SK-N-SH (cell line): ENCODE measurements around the gene CHCHD3. TPM values are rescaled to one million over a fixed set of nuclear protein-coding genes. Genes with fewer than 3 reads are reported as not detected.

Source experiments
- CTCF ChIA-PET: fragments of 300-600, 350-600 bp; formaldehyde crosslinking; extraction: SDS; loops from one replicate; lab custom pipeline; 2021; lab: Yijun Ruan, JAX
- POLR2A ChIA-PET: fragments of 350-600 bp; sonication (Branson Sonifier 250); formaldehyde crosslinking; extraction: SDS; loops from one replicate; lab custom pipeline; 2020; ENCODE audit warnings: antibody characterized with exemption, inconsistent platforms; lab: Yijun Ruan, JAX
- DNase-seq: peaks from one replicate; pipeline ENCODE4 v3.0.0; 2012
- H2AFZ ChIP-seq: fragments of 200-600 bp; sonication (generic); 2 replicates; pipeline ENCODE4 v1.8.1; 2016; ENCODE audit warnings: antibody characterized with exemption, mild to moderate bottlenecking, low read depth
- H3F3A ChIP-seq: fragments of 200-600 bp; sonication (generic); replicated peaks from 2 replicates; pipeline ENCODE3; 2016; ENCODE audit warnings: antibody characterized with exemption, mild to moderate bottlenecking; ENCODE audit not compliant: insufficient read depth
- H3K27ac ChIP-seq, 2 experiments: fragments of 200-500 bp in 1 of 2; fragments of 200-600 bp in 1 of 2; sonication (Bioruptor generic) in 1 of 2; sonication (generic), shearing (Covaris generic) in 1 of 2; 2 replicates each; pipeline versions ENCODE4 v1.5.1 to v1.6.1; 2014 to 2016; ENCODE audit warnings: low read depth in 2 of 2, inconsistent platforms in 1 of 2, low read length in 1 of 2, mild to moderate bottlenecking in 1 of 2, mixed read lengths in 1 of 2
- H3K27me3 ChIP-seq: fragments of 200-600 bp; sonication (generic), shearing (Covaris generic); 2 replicates; pipeline ENCODE4 v1.6.1; 2016; ENCODE audit warnings: mixed run types; ENCODE audit not compliant: insufficient read depth
- H3K36me3 ChIP-seq, 2 experiments: fragments of 200-500 bp in 1 of 2; fragments of 200-600 bp in 1 of 2; sonication (Bioruptor generic) in 1 of 2; sonication (generic) in 1 of 2; replicated peaks in 1 of 2; 2 replicates each; pipeline versions ENCODE3 to v1.5.1; 2014 to 2016; ENCODE audit warnings: low read length in 1 of 2, mild to moderate bottlenecking in 1 of 2; ENCODE audit not compliant: insufficient read depth in 2 of 2, control insufficient read depth in 1 of 2
- H3K4me1 ChIP-seq, 2 experiments: fragments of 200-500 bp in 1 of 2; fragments of 200-600 bp in 1 of 2; sonication (Bioruptor generic) in 1 of 2; sonication (generic), shearing (Covaris generic) in 1 of 2; 2 replicates each; pipeline versions ENCODE4 v1.5.1 to v1.6.1; 2014 to 2016; ENCODE audit warnings: low read depth in 1 of 2, low read length in 1 of 2, mixed run types in 1 of 2; ENCODE audit not compliant: insufficient read depth in 2 of 2, control insufficient read depth in 1 of 2
- H3K4me2 ChIP-seq: fragments of 200-600 bp; sonication (generic), shearing (Covaris generic); 2 replicates; pipeline ENCODE4 v1.6.1; 2017; ENCODE audit warnings: mixed run types
- H3K4me3 ChIP-seq, 2 experiments: fragments of 200-500 bp in 1 of 2; fragments of 200-600 bp in 1 of 2; sonication (Bioruptor generic) in 1 of 2; sonication (generic), shearing (Covaris generic) in 1 of 2; 2 replicates each; pipeline versions ENCODE4 v1.5.1 to v1.8.1; 2014 to 2016; ENCODE audit warnings: low read depth in 2 of 2, inconsistent platforms in 1 of 2, low read length in 1 of 2, mild to moderate bottlenecking in 1 of 2, mixed read lengths in 1 of 2, moderate library complexity in 1 of 2
- H3K79me2 ChIP-seq: fragments of 200-600 bp; sonication (generic); 2 replicates; pipeline ENCODE4 v1.8.1; 2017; ENCODE audit warnings: mild to moderate bottlenecking; ENCODE audit not compliant: insufficient read depth
- H3K9ac ChIP-seq: fragments of 200-600 bp; sonication (generic); 2 replicates; pipeline ENCODE4 v1.6.1; 2017; ENCODE audit warnings: mixed run types
- H3K9me2 ChIP-seq: fragments of 200-600 bp; sonication (generic); 2 replicates; pipeline ENCODE4 v1.6.1; 2017; ENCODE audit warnings: mixed run types
- H3K9me3 ChIP-seq: fragments of 200-600 bp; sonication (generic); 2 replicates; pipeline ENCODE4 v1.6.1; 2017; ENCODE audit warnings: mixed run types, mild to moderate bottlenecking, moderate library complexity
- H4K20me1 ChIP-seq: fragments of 200-600 bp; sonication (generic); 2 replicates; pipeline ENCODE4 v1.6.1; 2017; ENCODE audit warnings: mild to moderate bottlenecking, mixed run types; ENCODE audit not compliant: insufficient read depth
- CHD2 ChIP-seq: fragments of 150-350 bp; IDR thresholded peaks from 2 replicates; pipeline ENCODE4 v1.6.1; 2018; ENCODE audit warnings: low read length; ENCODE audit not compliant: partially characterized antibody
- ELF1 ChIP-seq: IDR thresholded peaks from 2 replicates; pipeline ENCODE4 v1.4.0; 2012
- EP300 ChIP-seq, 2 experiments: IDR thresholded peaks; 2 replicates each; pipeline versions ENCODE4 v1.4.0 to v1.6.1; 2012; ENCODE audit warnings: borderline replicate concordance in 1 of 2, low read depth in 1 of 2, low read length in 1 of 2
- EZH2phosphoT487 ChIP-seq: fragments of 200-600 bp; sonication (generic); IDR thresholded peaks from 2 replicates; pipeline ENCODE4 v1.6.1; 2017; ENCODE audit warnings: low read depth, mixed run types, mild to moderate bottlenecking, antibody characterized with exemption, moderate library complexity, borderline replicate concordance
- FOSL2 ChIP-seq: IDR thresholded peaks from 2 replicates; pipeline ENCODE4 v1.4.0; 2012; ENCODE audit warnings: low read depth, mild to moderate bottlenecking, moderate library complexity, borderline replicate concordance
- FOXM1 ChIP-seq: IDR thresholded peaks from 2 replicates; pipeline ENCODE4 v1.4.0; 2012; ENCODE audit warnings: low read depth, mild to moderate bottlenecking
- GATA2 ChIP-seq: sonication (generic); formaldehyde crosslinking; IDR thresholded peaks from 2 replicates; pipeline ENCODE4 v1.5.0; 2020; ENCODE audit warnings: mild to moderate bottlenecking, missing genetic modification reagents
- JUND ChIP-seq: IDR thresholded peaks from 2 replicates; pipeline ENCODE4 v1.4.0; 2012
- MXI1 ChIP-seq: IDR thresholded peaks from 2 replicates; pipeline ENCODE4 v1.6.1; 2012; ENCODE audit warnings: mild to moderate bottlenecking, low read depth, low read length, improper control_type of control experiment
- NFIC ChIP-seq: IDR thresholded peaks from 2 replicates; pipeline ENCODE4 v1.4.0; 2012; ENCODE audit warnings: borderline replicate concordance
- RAD21 ChIP-seq: IDR thresholded peaks from 2 replicates; pipeline ENCODE4 v1.6.1; 2012; ENCODE audit warnings: mild to moderate bottlenecking, low read length
- SIN3A ChIP-seq: IDR thresholded peaks from 2 replicates; pipeline ENCODE4 v1.6.1; 2012; ENCODE audit warnings: low read depth, mild to moderate bottlenecking, low read length, moderate library complexity, borderline replicate concordance
- TCF12 ChIP-seq: IDR thresholded peaks from 2 replicates; pipeline ENCODE4 v1.4.0; 2012
- TEAD4 ChIP-seq: IDR thresholded peaks from 2 replicates; pipeline ENCODE4 v1.4.0; 2012; ENCODE audit warnings: mild to moderate bottlenecking, borderline replicate concordance; ENCODE audit not compliant: insufficient read depth
- WGBS: methylation state at CpG from one replicate; pipeline ENCODE4 v1.1.6; 2017; ENCODE audit warnings: low lambda C conversion rate; 5-methylcytosine and 5-hydroxymethylcytosine counted together
- polyA plus RNA-seq, 3 experiments: library from polyadenylated mRNA; depleted of rRNA; stranded (reverse); fragments of >200 nt; gene quantifications; 2 replicates each; pipeline ENCODE4 v1.2.3, GENCODE V29; 2012
- TF ChIP-seq, protein P1 (sequence below): IDR thresholded peaks from 2 replicates; pipeline ENCODE4 v1.4.0; 2012; ENCODE audit warnings: low read depth
- TF ChIP-seq, protein P2 (sequence below): IDR thresholded peaks from 2 replicates; pipeline ENCODE4 v1.4.0; 2012; ENCODE audit warnings: low read depth, borderline replicate concordance
- TF ChIP-seq, protein P3 (sequence below): fragments of 150-350 bp; IDR thresholded peaks from 2 replicates; pipeline ENCODE4 v1.6.1; 2017; ENCODE audit warnings: antibody characterized with exemption, low read length, low read depth, borderline replicate concordance
- TF ChIP-seq, protein P4 (sequence below): fragments of 150-350 bp; IDR thresholded peaks from 2 replicates; pipeline ENCODE4 v1.6.1; 2016; ENCODE audit warnings: mild to moderate bottlenecking, low read depth, low read length

The CHCHD3 gene
- polyA plus RNA-seq, 1 of the 3 experiments (the other 2 are of a cell fraction) = 97.1 TPM

DNA sequence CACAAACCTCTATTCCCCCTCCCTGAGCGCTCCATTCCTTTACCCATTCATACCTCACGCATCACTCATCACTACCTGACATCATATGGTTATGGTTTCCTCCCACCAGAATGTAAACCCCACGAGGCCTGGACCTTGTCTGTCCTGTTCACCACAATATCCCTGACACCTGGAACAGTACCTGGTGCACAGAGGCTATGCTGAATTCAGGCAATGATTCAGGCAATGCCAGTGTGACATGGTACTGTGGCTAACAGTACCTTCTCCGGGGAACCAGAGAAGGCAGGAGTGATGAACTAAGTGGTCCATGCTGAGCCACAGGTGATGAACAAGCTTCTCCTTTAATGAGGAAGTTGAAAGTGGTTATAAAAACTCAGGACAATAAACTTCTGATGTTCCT, 303.1 kb downstream of the CHCHD3 start:
- POLR2A ChIA-PET = no interaction called here
- Histone ChIP-seq H3K27ac (no peak overlapping the region), H3K9me2 (no peaks in the 10 kb centered on the region), H3K4me3 (no peak overlapping the region), H3K4me1 (peaks cover 8 to 9% of the 10 kb centered on the region in 2 experiments; a peak in 3 of 4 replicates), H3K9me3 (no peaks in the 10 kb centered on the region)
- DNase-seq = no peak
- TF ChIP-seq JUND (no peak), MXI1 (no peak), TCF12 (no peak), TEAD4 (no peak), EP300 (IDR thresholded peaks at IDR 0.05; ENCODE audit: borderline replicate concordance in 1 of 2, low read depth in 1 of 2, low read length in 1 of 2) (no peak), GATA2 (CRISPR knock-in tag) (no peak), ELF1 (no peak), SIN3A (no peak), FOXM1 (no peak), CHD2 (no peak), RAD21 (no peak), NFIC (no peak), EZH2phosphoT487 (no peak), FOSL2 (no peak)
- TF ChIP-seq, protein P1, sequence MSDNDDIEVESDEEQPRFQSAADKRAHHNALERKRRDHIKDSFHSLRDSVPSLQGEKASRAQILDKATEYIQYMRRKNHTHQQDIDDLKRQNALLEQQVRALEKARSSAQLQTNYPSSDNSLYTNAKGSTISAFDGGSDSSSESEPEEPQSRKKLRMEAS = no peak
- TF ChIP-seq, protein P2, sequence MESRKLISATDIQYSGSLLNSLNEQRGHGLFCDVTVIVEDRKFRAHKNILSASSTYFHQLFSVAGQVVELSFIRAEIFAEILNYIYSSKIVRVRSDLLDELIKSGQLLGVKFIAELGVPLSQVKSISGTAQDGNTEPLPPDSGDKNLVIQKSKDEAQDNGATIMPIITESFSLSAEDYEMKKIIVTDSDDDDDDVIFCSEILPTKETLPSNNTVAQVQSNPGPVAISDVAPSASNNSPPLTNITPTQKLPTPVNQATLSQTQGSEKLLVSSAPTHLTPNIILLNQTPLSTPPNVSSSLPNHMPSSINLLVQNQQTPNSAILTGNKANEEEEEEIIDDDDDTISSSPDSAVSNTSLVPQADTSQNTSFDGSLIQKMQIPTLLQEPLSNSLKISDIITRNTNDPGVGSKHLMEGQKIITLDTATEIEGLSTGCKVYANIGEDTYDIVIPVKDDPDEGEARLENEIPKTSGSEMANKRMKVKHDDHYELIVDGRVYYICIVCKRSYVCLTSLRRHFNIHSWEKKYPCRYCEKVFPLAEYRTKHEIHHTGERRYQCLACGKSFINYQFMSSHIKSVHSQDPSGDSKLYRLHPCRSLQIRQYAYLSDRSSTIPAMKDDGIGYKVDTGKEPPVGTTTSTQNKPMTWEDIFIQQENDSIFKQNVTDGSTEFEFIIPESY = no peak
- TF ChIP-seq, protein P3, sequence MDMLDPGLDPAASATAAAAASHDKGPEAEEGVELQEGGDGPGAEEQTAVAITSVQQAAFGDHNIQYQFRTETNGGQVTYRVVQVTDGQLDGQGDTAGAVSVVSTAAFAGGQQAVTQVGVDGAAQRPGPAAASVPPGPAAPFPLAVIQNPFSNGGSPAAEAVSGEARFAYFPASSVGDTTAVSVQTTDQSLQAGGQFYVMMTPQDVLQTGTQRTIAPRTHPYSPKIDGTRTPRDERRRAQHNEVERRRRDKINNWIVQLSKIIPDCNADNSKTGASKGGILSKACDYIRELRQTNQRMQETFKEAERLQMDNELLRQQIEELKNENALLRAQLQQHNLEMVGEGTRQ = no peak
- TF ChIP-seq, protein P4, sequence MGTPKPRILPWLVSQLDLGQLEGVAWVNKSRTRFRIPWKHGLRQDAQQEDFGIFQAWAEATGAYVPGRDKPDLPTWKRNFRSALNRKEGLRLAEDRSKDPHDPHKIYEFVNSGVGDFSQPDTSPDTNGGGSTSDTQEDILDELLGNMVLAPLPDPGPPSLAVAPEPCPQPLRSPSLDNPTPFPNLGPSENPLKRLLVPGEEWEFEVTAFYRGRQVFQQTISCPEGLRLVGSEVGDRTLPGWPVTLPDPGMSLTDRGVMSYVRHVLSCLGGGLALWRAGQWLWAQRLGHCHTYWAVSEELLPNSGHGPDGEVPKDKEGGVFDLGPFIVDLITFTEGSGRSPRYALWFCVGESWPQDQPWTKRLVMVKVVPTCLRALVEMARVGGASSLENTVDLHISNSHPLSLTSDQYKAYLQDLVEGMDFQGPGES = no peak
- TF ChIP-seq, all 33 proteins: peak for 0
- no peaks in the 10 kb centered on the region for H3K79me2 ChIP-seq
- no peak overlapping the region for H3K4me2 ChIP-seq
- H3K27me3 ChIP-seq = no peaks in the 10 kb centered on the region
- no peak overlapping the region for H2AFZ ChIP-seq
- CTCF ChIA-PET = no interaction called here
- no peak overlapping the region for H3K9ac ChIP-seq
- no peaks in the 10 kb centered on the region for H4K20me1 ChIP-seq
- H3F3A ChIP-seq = peaks cover 14% of the 10 kb centered on the region
- no peaks in the 10 kb centered on the region for H3K36me3 ChIP-seq
- 90% methylated on average over 4 of the region's 4 CpGs for WGBS
